Peyer's patch (tissue), 4 donors: ENCODE results near the gene CITED4. TPM values are rescaled to one million over a fixed set of nuclear protein-coding genes. Genes with fewer than 3 reads are reported as not detected.

Source experiments
- DNase-seq, 3 donors: peaks; one replicate each; pipeline ENCODE4 v3.0.0-alpha.2; 2017 to 2019
- H3K27ac ChIP-seq, 4 donors: fragments of 200-600 bp; sonication (generic); one replicate each; pipeline ENCODE4 v1.5.1; 2016 to 2019
- H3K27me3 ChIP-seq, 2 donors: fragments of 200-600 bp; sonication (generic); one replicate each; pipeline ENCODE4 v1.5.1; 2019
- H3K36me3 ChIP-seq, 3 donors: fragments of 200-600 bp; sonication (generic); one replicate each; pipeline ENCODE4 v1.5.1; 2016 to 2019
- H3K4me1 ChIP-seq, 4 donors: fragments of 200-600 bp; sonication (generic); one replicate each; pipeline ENCODE4 v1.5.1; 2016 to 2019
- H3K4me3 ChIP-seq, 4 donors: fragments of 200-600 bp; sonication (generic); 1 replicate in 3 of 4; 2 replicates in 1 of 4; pipeline ENCODE4 v1.5.1; 2016 to 2019; ENCODE audit warnings: mild to moderate bottlenecking in 1 of 4
- H3K9me3 ChIP-seq, 4 donors: fragments of 200-600 bp; sonication (generic); one replicate each; pipeline ENCODE4 v1.5.1; 2016 to 2019; ENCODE audit warnings: mild to moderate bottlenecking in 1 of 4
- POLR2A ChIP-seq, 2 donors: fragments of 450-650 bp; IDR thresholded peaks; one replicate each; pipeline ENCODE4 v1.5.1; 2017; ENCODE audit warnings: antibody characterized with exemption in 2 of 2, mild to moderate bottlenecking in 2 of 2, moderate library complexity in 2 of 2
- total RNA-seq, 4 donors: library from RNA; depleted of rRNA; stranded (reverse); fragments of >200 nt; gene quantifications; one replicate each; pipeline ENCODE4 v1.1.0, GENCODE V29; 2016
- TF ChIP-seq, protein P1 (sequence below), 6 experiments: fragments of 450-650 bp in 4 of 6; fragments of 200-600 bp in 2 of 6; sonication (generic) in 1 of 6; IDR thresholded peaks; one replicate each; pipeline ENCODE4 v1.5.1; 2017 to 2019; ENCODE audit warnings: antibody characterized with exemption in 6 of 6, mild to moderate bottlenecking in 3 of 6, moderate library complexity in 1 of 6

The CITED4 gene
- total RNA-seq, 4 donors from 2014 or later, result 2.0 to 19.0 (median 2.3) TPM

DNA sequence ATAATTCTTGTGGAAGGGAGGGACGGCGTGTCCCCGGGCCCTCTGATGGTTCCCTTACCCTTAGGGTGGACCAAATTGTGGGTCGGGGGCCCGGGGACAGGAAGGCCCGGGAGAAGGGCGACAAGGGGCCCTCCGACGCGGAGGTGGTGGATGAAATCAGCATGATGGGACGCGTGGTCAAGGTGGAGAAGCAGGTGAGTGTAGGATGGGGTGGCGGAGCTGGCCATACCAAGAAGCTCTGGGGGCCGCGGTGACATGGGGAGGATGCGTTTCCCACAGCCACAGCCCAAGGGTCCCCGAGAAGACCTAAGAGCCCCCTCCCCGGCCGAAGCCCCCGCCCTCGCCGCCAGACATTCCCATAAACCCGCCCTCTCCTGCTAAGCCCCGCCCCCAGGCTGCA is 24.6 kb downstream of the CITED4 start:
- no peaks in the 10 kb centered on the region for H3K36me3 ChIP-seq
- no peak for DNase-seq
- no peak overlapping the region for H3K4me3 ChIP-seq
- H3K27me3 ChIP-seq, result no peaks in the 10 kb centered on the region
- no peak overlapping the region for H3K27ac ChIP-seq
- TF ChIP-seq POLR2A (IDR thresholded peaks at IDR 0.05), result no peak
- TF ChIP-seq, protein P1, sequence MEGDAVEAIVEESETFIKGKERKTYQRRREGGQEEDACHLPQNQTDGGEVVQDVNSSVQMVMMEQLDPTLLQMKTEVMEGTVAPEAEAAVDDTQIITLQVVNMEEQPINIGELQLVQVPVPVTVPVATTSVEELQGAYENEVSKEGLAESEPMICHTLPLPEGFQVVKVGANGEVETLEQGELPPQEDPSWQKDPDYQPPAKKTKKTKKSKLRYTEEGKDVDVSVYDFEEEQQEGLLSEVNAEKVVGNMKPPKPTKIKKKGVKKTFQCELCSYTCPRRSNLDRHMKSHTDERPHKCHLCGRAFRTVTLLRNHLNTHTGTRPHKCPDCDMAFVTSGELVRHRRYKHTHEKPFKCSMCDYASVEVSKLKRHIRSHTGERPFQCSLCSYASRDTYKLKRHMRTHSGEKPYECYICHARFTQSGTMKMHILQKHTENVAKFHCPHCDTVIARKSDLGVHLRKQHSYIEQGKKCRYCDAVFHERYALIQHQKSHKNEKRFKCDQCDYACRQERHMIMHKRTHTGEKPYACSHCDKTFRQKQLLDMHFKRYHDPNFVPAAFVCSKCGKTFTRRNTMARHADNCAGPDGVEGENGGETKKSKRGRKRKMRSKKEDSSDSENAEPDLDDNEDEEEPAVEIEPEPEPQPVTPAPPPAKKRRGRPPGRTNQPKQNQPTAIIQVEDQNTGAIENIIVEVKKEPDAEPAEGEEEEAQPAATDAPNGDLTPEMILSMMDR (IDR thresholded peaks at IDR 0.05), result no peak
- H3K4me1 ChIP-seq, result no peaks in the 10 kb centered on the region
- no peaks in the 10 kb centered on the region for H3K9me3 ChIP-seq

DNA sequence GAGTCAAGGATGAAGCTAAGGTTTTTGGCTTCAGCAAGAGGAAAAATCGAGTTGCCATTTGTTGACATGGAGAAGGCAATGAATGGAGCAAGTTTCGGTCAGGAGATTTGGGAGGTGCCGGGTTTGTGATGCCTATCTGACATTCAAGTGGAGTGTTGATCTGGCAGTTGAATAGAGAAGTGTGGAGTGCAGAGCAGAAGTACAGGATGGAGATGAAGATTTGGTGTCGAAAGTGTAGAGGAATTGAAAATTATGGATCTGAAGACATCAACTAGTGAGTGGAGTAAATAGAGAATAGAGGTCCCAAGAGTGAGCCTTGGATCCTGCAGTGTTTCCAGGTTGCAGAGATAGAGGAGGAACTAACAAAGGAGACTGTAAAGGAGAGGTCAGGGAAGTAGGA is 25.9 kb downstream of the CITED4 start:
- H3K27me3 ChIP-seq, result no peaks in the 10 kb centered on the region
- H3K27ac ChIP-seq, result no peak overlapping the region
- H3K4me3 ChIP-seq, result no peak overlapping the region
- H3K9me3 ChIP-seq, result no peaks in the 10 kb centered on the region
- no peak for DNase-seq
- TF ChIP-seq POLR2A (IDR thresholded peaks at IDR 0.05), result no peak
- TF ChIP-seq, protein P1 (IDR thresholded peaks at IDR 0.05), result no peak
- no peaks in the 10 kb centered on the region for H3K36me3 ChIP-seq
- no peaks in the 10 kb centered on the region for H3K4me1 ChIP-seq

DNA sequence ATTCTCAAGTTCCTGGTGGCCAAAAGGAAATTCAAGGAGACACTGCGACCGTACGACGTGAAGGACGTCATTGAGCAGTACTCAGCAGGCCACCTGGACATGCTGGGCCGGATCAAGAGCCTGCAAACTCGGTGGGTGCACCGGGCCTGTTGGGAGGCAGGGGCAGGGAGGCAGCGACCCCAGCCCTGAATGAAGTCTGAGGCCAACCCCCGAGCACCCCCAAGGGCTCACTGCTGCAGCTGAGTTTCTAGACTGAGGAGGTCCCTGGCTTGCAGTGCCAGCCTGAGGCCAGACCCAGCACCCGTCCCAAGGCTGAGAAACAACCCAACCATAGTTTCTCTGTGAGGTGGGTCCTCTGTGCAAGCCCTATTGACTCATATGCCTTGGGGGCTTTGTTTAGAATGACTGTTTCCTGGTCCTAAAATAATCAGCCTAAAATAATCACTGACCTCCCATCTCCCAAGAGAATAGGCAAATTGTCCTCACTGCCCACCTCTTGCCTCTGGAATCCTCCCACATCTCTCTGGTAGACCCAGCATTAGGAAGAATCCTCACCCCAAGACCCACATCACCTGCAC is 27.1 kb downstream of the CITED4 start:
- Histone ChIP-seq H3K27me3 (no peaks in the 10 kb centered on the region), H3K9me3 (no peaks in the 10 kb centered on the region), H3K36me3 (no peaks in the 10 kb centered on the region), H3K4me1 (no peaks in the 10 kb centered on the region), H3K27ac (no peak overlapping the region), H3K4me3 (no peak overlapping the region)
- no peak for DNase-seq
- TF ChIP-seq, protein P1 (IDR thresholded peaks at IDR 0.05), result no peak
- TF ChIP-seq POLR2A (IDR thresholded peaks at IDR 0.05), result no peak

DNA sequence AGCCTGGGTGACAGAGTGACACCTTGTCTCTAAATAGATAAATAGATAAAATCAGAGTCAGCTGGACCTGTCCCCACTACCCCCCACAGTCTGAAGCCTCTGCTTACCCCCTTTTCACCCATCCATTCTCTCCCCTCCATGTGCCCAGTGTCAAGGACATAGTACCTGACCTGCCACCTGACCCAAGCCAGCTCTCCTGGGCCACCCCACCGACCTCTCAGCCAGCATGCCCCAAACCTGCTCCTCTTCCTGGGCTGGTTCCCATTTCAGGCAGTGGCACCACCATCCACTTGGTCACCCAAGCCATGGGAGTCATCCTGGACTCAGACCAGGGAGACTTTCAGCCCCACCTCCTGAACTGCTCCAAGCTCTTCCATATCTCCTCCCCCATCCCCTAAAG is 28.2 kb downstream of the CITED4 start:
- no peak overlapping the region for H3K27ac ChIP-seq
- no peaks in the 10 kb centered on the region for H3K36me3 ChIP-seq
- no peaks in the 10 kb centered on the region for H3K27me3 ChIP-seq
- DNase-seq, result no peak
- no peaks in the 10 kb centered on the region for H3K9me3 ChIP-seq
- no peak for TF ChIP-seq POLR2A (IDR thresholded peaks at IDR 0.05)
- TF ChIP-seq, protein P1 (IDR thresholded peaks at IDR 0.05), result no peak
- H3K4me3 ChIP-seq, result no peak overlapping the region
- no peaks in the 10 kb centered on the region for H3K4me1 ChIP-seq

DNA sequence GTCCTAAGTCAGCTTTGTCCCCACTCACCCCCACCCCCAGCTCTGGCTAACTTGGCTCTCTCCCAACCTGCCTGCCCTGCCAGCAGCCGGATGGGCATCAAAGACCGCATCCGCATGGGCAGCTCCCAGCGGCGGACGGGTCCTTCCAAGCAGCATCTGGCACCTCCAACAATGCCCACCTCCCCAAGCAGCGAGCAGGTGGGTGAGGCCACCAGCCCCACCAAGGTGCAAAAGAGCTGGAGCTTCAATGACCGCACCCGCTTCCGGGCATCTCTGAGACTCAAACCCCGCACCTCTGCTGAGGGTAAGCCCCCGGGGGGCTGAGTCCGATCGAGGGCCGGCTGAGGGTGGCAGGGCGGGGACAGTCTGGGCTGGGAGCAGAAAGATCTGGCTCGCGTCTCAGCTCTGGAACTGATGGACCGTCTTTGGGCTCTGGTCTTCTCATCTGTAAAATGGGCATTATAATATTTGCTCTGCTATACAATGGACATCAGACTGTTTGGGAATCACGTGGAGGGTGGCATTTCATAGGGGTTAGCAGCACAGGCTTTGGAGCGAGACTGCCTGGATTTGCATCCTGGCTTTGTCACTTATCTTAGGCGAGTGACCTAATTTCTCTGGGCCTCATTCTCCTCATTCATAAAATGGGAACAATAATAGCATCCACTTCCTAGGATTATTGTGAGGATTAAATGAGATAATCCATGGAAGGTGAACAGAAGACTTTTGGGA is 31.0 kb downstream of the CITED4 start:
- no peak for DNase-seq
- Histone ChIP-seq H3K4me3 (no peak overlapping the region), H3K27ac (no peak overlapping the region), H3K36me3 (no peaks in the 10 kb centered on the region), H3K4me1 (no peaks in the 10 kb centered on the region), H3K27me3 (no peaks in the 10 kb centered on the region), H3K9me3 (no peaks in the 10 kb centered on the region)
- no peak for TF ChIP-seq POLR2A (IDR thresholded peaks at IDR 0.05)
- TF ChIP-seq, protein P1 (IDR thresholded peaks at IDR 0.05), result no peak
